HS-27A (cell line): ENCODE measurements around the gene NFIL3.
"Not testable (repeated sequence)": the region's sequence is repeated elsewhere in the genome, so short reads cannot be mapped to it uniquely, and the experiment has no call there.

Experiments
- DNase-seq: peaks from one replicate; pipeline ENCODE4 v3.0.0-alpha.2; 2012; ENCODE audit warnings: low read depth, missing footprints

NFIL3 gene, protein sequence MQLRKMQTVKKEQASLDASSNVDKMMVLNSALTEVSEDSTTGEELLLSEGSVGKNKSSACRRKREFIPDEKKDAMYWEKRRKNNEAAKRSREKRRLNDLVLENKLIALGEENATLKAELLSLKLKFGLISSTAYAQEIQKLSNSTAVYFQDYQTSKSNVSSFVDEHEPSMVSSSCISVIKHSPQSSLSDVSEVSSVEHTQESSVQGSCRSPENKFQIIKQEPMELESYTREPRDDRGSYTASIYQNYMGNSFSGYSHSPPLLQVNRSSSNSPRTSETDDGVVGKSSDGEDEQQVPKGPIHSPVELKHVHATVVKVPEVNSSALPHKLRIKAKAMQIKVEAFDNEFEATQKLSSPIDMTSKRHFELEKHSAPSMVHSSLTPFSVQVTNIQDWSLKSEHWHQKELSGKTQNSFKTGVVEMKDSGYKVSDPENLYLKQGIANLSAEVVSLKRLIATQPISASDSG

GRCh38 chr9:91423785-91424402 is at the start of gene NFIL3:
Gene NFIL3, minus strand, starts transcription at chr9:91423832. Its CDS starts 13,098 bp downstream, at chr9:91410734.
- DNase-seq = no peak

GRCh38 chr9:91471524-91471923 is 47.9 kb upstream of the NFIL3 start:
- not testable (repeated sequence) for DNase-seq

DNA sequence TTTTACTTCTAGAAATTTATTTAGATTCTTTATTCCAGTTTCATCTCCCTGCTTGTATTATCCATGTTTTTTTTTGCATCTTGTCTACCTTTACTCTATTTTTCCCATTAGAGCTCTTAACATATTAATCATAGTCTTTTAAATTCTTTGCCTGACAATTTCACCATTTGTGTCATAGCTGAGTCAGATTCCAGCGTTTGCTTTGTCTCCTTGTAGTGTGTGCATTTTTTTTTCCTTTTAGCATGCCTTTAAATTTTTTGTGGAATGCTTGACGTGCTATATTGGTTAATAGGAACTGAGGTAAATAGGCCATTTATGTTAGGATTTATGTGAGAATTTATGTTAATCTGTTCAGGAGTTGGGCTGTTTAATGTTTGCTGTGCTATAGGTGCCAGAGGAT is 41.8 kb upstream of the NFIL3 start:
- no peak for DNase-seq

- no peak for DNase-seq
Measured at GRCh38 chr9:91458906-91459305, 35.3 kb upstream of the NFIL3 start.

GRCh38 chr9:91452844-91453243 is 29.2 kb upstream of the NFIL3 start:
- DNase-seq = no peak

DNA sequence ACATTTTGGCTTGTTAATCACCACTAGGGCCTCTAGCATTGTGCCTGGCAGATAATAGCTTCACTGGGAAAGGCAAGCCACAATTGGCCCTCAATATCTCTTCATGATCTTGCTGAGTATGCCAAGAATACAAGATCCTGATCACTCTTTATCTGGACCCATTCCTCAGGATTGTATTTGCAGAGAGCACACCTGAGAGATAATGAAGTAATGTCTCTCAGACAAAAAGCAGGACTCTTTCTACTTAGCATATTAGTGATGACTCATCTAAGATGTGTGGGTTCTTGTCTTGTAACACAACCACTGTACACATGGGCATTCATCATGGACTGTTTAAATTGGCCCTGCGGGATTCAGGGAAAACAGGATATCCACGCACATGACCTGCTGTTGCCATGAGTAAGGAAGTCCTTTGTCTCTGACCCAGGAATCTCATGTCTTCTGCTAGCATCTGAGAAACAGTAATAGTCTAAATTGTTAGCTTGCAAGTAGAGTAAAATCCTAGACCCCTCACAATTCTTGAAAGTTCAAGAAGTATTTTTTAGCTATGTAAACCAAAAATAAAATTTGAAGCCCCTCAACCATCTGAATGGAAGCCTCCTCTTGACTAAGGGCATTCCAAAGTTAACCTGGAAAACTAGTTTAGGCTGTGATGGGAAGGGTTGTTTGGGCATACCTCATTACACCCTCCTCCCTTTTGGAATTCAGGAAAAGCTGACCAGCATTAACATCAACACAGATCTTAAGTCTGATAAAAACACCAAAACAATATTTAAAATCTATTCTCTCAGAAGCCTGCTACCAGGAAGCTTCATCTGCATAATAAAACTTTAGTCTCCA is 28.0 kb upstream of the NFIL3 start:
- DNase-seq = no peak

GRCh38 chr9:91445135-91445534 is 21.5 kb upstream of the NFIL3 start:
- DNase-seq = no peak

- no peak for DNase-seq
Measured at GRCh38 chr9:91443994-91444392, 20.4 kb upstream of the NFIL3 start.

DNA sequence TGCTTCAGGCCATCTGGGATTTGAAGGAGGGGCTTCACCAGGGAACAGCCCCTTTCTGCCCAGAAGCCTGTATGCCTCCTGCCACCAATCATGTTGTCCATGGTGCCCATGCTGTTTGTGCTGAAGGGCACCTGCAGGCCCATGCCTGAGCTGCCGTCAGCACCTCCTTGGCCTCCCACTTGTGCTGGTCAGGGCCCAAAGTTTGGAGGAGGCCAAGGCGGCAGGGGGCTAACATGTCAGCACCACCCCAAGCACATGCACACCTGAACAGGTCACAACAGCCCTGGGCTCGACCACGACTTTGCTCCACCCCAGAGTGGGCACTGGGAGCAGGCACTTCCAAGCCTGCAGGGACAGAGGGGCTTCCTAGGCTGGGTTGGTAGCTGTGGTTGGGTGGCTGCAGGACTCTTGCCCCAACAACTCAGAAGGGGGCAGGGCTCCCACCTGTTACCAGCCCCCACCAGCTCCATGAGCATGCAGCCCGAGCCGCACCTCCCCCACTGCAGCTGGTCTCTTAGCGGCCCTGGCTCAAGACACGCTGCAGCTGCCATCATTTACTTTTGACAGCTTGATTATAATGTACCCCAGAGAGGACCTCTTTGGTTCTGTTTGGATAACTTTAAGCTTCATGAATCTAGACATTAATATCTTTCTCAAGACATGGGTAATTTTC is 19.8 kb upstream of the NFIL3 start:
- DNase-seq = no peak

DNA sequence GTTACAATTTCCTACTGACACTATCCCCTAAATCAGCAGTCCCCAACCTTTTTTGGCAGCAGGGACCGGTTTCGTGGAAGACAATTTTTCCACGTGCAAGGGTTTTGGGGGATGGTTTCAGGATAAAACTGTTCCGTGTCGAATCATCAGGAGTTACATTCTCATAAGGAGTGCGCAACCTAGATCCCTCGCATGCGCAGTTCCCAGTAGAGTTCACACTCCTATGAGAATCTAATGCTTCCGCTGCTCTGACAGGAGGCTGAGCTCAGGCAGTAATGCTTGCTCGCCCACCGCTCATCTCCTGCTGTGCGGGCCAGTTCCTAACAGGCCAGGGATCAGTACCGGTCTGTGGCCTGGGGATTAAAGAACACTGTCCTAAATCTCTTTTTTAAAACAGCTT is 13.2 kb upstream of the NFIL3 start:
- DNase-seq = no peak

GRCh38 chr9:91433180-91433579 is 9.5 kb upstream of the NFIL3 start:
- DNase-seq = no peak

DNA sequence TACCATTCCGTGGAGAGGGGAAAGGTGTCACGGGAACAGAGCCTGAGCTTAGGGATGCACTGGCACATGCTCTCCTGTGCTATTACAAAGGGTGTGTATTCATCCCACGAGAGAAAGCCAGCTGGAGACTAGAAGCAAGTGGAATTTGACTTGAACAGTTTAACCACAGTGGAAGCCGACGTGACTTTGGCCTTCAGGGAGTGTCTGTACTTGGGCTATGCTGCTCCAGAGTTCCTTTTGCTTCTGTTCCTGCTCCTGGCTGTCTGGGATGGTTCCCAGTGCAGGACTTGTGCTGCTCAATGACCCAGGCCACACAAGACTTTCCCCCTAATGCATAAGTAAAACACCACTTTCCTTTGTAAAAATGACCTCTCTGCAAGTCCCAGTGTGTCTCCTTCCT is 7.9 kb upstream of the NFIL3 start:
- DNase-seq = no peak

DNA sequence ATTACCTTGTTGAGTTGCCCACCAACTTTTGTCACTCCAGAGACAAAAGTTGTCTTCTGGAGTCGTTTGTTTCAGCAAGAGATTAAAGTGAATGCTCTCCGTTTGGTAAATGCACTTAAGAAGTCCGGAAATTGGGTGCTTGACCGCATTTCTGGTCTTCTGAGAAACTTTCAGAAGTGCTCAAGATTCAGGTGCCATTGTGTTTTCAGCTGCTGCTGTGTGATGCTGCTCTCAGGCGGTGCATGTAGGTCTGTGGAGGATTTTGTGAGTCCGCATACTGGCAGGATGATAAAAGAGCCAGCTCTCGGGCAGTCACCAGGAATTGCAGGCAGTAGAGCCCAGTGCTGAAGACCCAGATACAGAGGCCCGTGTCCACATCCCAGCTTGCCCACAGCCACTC is 5.9 kb upstream of the NFIL3 start:
- DNase-seq = no peak

GRCh38 chr9:91428927-91429351 is 5.3 kb upstream of the NFIL3 start:
- no peak for DNase-seq

GRCh38 chr9:91428436-91428835 is 4.8 kb upstream of the NFIL3 start:
- DNase-seq = no peak

DNA sequence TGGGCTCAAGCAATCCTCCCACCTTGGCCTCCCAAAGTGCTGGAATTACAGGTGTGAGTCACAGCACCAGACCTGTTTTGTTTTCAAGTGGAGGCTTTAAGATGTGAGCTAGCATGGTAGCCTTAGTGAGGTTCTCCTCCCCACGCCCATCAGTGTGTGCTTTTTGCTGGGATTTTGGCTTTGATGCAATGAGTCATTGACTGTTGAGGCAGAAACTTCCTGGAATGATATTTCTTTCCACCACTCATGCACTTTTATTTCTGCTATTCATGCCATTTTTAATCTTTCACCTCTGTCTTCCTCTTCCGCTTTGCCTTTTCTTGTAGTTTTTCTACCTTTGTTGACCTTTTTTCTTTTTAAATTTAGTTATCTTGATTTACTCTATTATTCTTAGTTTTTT is 4.2 kb upstream of the NFIL3 start:
- no peak for DNase-seq

- DNase-seq = no peak
Measured at GRCh38 chr9:91426123-91426745, 2.6 kb upstream of the NFIL3 start.

DNA sequence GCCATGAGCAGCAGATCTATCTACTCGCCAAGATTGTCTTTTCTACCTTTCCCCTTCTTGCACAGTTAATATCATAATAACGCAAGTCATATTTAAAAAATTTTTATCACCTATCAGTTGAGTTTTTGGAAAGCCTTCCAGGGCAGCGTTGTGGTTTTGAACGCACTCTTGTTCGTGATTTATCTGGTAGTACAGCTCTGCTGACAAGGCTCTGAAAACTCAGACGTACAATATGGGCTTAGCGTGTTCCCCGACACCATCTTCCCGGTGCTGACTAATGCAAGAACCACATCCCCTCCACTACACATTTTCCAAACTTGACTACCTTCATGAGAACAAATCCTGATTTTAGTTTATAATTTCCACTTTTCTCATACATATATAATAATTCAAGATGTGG is 1.6 kb upstream of the NFIL3 start:
- no peak for DNase-seq

DNA sequence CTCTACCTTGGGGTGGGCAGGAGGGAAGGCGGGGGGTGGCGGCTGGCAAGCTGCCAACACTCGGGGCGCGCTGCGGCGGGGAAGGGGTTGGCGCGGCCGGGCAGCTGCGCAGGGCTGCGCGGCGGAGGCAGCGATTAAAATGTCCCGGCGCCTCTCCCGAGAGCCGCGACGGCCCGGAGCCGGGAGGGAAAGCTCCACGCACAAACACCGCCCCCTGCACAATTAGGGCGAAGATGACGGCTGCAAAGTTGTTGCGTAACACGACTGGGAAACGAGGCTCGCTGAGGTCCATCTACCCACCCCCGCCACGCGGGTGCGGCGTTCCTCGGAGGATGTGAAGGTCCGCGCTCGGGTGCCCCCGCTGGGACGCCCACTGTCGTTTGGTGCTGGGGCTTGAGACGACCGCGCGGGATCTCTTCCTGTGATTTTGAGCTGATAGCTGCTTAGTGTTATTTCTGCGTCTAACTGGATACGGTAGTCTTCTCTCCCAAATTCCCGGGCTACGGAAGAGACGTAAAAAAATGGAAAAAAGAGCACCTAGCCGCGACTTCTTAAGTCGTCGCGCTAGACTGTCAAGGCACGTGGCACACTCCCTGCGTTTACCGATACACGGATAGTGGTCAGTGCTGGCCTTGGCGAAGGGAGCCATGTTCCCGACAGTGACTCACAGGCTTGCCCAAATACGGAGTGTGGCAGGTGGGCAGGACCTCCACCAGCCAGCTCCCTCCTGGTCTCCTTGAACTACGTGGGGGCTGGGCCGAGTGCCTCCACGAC is 958 bp upstream of the NFIL3 start:
- DNase-seq = no peak

- DNase-seq = no peak
Measured at GRCh38 chr9:91422758-91423711, 597 bp downstream of the NFIL3 start.
